WTC11 (cell line): ENCODE measurements around the gene SH3PXD2A. TPM values are rescaled to one million over a fixed set of nuclear protein-coding genes. Genes with fewer than 3 reads are reported as not detected.

ENCODE experiments used
- ATAC-seq: fragments of 200-7000 bp; cut with Tn5 transposase; 2 replicates; pipeline ENCODE4 v1.10.0; 2021; ENCODE audit warnings: mild to moderate bottlenecking, moderate library complexity
- CTCF ChIA-PET: fragments of 300-600 bp; sonication (Branson Sonifier 250); formaldehyde crosslinking; loops from one replicate; lab custom pipeline; 2021; ENCODE audit warnings: antibody characterized with exemption; lab: Charles Lee
- POLR2A ChIA-PET: fragments of 350-600 bp; sonication (Branson Sonifier 250); formaldehyde crosslinking; loops from one replicate; lab custom pipeline; 2021; ENCODE audit warnings: antibody characterized with exemption; lab: Charles Lee
- DNase-seq: peaks from one replicate; pipeline ENCODE4 v3.0.0; 2021; ENCODE audit warnings: low spot score
- H3K27ac Mint-ChIP-seq: 2 replicates; pipeline ENCODE4 v1.8.0; 2021; ENCODE audit warnings: mixed read lengths
- H3K27me3 Mint-ChIP-seq: 2 replicates; pipeline ENCODE4 v1.8.0; 2021; ENCODE audit warnings: low read depth, mild to moderate bottlenecking, moderate library complexity, mixed read lengths
- H3K36me3 Mint-ChIP-seq: 2 replicates; pipeline ENCODE4 v1.8.0; 2021; ENCODE audit warnings: mixed read lengths
- H3K4me1 Mint-ChIP-seq: 2 replicates; pipeline ENCODE4 v1.8.0; 2022; ENCODE audit warnings: mixed read lengths
- H3K4me3 Mint-ChIP-seq: 2 replicates; pipeline ENCODE4 v1.8.0; 2021; ENCODE audit warnings: mild to moderate bottlenecking, moderate library complexity, mixed read lengths
- H3K9me3 Mint-ChIP-seq: 2 replicates; pipeline ENCODE4 v1.8.0; 2021; ENCODE audit warnings: mixed read lengths
- AFF4 ChIP-seq: sonication (generic); formaldehyde crosslinking; IDR thresholded peaks from 2 replicates; pipeline ENCODE4 v1.8.1; 2023; ENCODE audit warnings: mild to moderate bottlenecking, missing genetic modification reagents, borderline replicate concordance
- ATF6 ChIP-seq: sonication (generic); formaldehyde crosslinking; IDR thresholded peaks from 2 replicates; pipeline ENCODE4 v1.8.1; 2023; ENCODE audit warnings: mild to moderate bottlenecking, missing genetic modification reagents
- CDX4 ChIP-seq: fragments of 250-450 bp; sonication (Bioruptor Pico); IDR thresholded peaks from 2 replicates; pipeline ENCODE4 v1.9.0; 2021; ENCODE audit warnings: moderate library complexity, mild to moderate bottlenecking, inconsistent platforms, borderline replicate concordance
- CREM ChIP-seq: sonication (generic); formaldehyde crosslinking; IDR thresholded peaks from 2 replicates; pipeline ENCODE4 v1.8.1; 2022; ENCODE audit warnings: mild to moderate bottlenecking, missing genetic modification reagents, moderate library complexity
- E2F1 ChIP-seq: sonication (generic); formaldehyde crosslinking; IDR thresholded peaks from 2 replicates; pipeline ENCODE4 v1.8.0; 2022; ENCODE audit warnings: mild to moderate bottlenecking, missing genetic modification reagents
- EMX1 ChIP-seq: fragments of 250-450 bp; sonication (Bioruptor Pico); IDR thresholded peaks from 2 replicates; pipeline ENCODE4 v1.8.0; 2021; ENCODE audit warnings: mild to moderate bottlenecking
- JAZF1 ChIP-seq: fragments of 250-450 bp; sonication (Bioruptor Pico); IDR thresholded peaks from 2 replicates; pipeline ENCODE4 v1.9.0; 2021; ENCODE audit warnings: moderate library complexity, mild to moderate bottlenecking, inconsistent platforms
- NFYB ChIP-seq: sonication (generic); formaldehyde crosslinking; conservative IDR thresholded peaks from 2 replicates; pipeline ENCODE4 v1.8.0; 2022; ENCODE audit warnings: low read depth, missing genetic modification reagents
- NR1H2 ChIP-seq: sonication (generic); formaldehyde crosslinking; IDR thresholded peaks from 2 replicates; pipeline ENCODE4 v1.9.0; 2021; ENCODE audit warnings: mild to moderate bottlenecking, moderate library complexity, missing genetic modification reagents
- RORB ChIP-seq: fragments of 250-450 bp; sonication (Bioruptor Pico); IDR thresholded peaks from 2 replicates; pipeline ENCODE4 v1.9.0; 2021; ENCODE audit warnings: mild to moderate bottlenecking
- SMAD4 ChIP-seq: sonication (generic); formaldehyde crosslinking; IDR thresholded peaks from 2 replicates; pipeline ENCODE4 v1.8.0; 2022; ENCODE audit warnings: mild to moderate bottlenecking, missing genetic modification reagents
- SOX15 ChIP-seq: fragments of 250-450 bp; sonication (Bioruptor Pico); IDR thresholded peaks from 2 replicates; pipeline ENCODE4 v1.9.0; 2021; ENCODE audit warnings: mild to moderate bottlenecking
- STAT6 ChIP-seq: sonication (generic); formaldehyde crosslinking; conservative IDR thresholded peaks from 2 replicates; pipeline ENCODE4 v1.8.1; 2023; ENCODE audit warnings: mild to moderate bottlenecking, low read depth, missing genetic modification reagents, moderate library complexity
- TEAD4 ChIP-seq: sonication (generic); formaldehyde crosslinking; IDR thresholded peaks from 2 replicates; pipeline ENCODE4 v1.8.0; 2022; ENCODE audit warnings: mild to moderate bottlenecking, missing genetic modification reagents
- ZNF671 ChIP-seq: fragments of 250-450 bp; sonication (Bioruptor Pico); IDR thresholded peaks from 2 replicates; pipeline ENCODE4 v1.8.0; 2021; ENCODE audit warnings: mild to moderate bottlenecking
- total RNA-seq: library from RNA; stranded (reverse); gene quantifications from 3 replicates; pipeline ENCODE4 v1.2.3, GENCODE V29; 2021
- TF ChIP-seq, protein P1 (sequence below): sonication (generic); formaldehyde crosslinking; IDR thresholded peaks from 2 replicates; pipeline ENCODE4 v1.8.1; 2023; ENCODE audit warnings: mild to moderate bottlenecking, moderate library complexity, missing genetic modification reagents
- TF ChIP-seq, protein P2 (sequence below): fragments of 250-450 bp; sonication (Bioruptor Pico); IDR thresholded peaks from 2 replicates; pipeline ENCODE4 v1.8.0; 2021; ENCODE audit warnings: mild to moderate bottlenecking

The SH3PXD2A gene
- total RNA-seq, 1 experiment from 2014 or later = 15.7 TPM

DNA sequence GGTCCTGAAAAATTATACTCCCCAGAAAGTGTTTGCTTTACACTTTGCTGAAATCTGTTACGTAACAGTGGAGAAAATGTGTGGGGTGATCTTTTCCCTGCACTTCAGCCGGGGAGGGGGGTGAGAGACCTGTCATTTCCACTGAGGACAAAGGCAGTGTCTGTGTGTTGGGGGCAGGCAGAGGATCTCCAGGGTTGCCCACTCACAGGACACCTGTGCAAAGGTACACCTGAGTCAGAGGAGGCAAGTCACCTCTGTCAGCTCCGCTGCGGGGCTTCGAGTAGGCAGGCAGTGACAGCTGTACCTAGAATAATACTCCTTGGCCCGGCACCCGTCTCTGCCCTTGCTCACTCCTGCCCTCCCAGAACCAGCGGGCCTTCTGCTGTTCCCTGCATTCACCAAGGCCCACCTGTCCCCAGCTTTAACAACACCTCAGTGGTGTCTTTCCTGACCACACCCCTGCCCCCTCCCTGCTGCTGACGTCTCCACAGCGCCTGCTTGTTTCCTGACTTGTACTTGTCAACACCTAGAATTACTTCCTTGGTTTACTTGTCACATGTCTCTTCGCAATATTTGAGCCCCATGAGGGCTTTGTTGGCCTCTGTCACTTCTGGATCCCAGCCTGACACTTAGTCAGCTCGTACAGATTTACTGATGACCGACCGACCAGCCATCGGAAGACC lies 202.6 kb downstream of the SH3PXD2A start:
- peaks cover 9% of the 10 kb centered on the region for H3K9me3 Mint-ChIP-seq
- DNase-seq (no peak), ATAC-seq (no peak)
- peaks cover 11% of the 10 kb centered on the region for H3K36me3 Mint-ChIP-seq
- ChIA-PET CTCF (interaction anchor here (1.0 to 5.3 kb wide), 4 partner anchors 8 to 47 kb away, joined by 3 to 33 read pairs (median 12); no protein-coding TSS in a partner anchor), POLR2A (no interaction called here)
- no peak overlapping the region for H3K4me3 Mint-ChIP-seq
- no peaks in the 10 kb centered on the region for H3K27me3 Mint-ChIP-seq
- peaks cover 58% of the 10 kb centered on the region for H3K4me1 Mint-ChIP-seq
- peak overlapping the region; percentile 62 for H3K27ac Mint-ChIP-seq
- TF ChIP-seq ZNF671 (CRISPR knock-in tag) (no peak), EMX1 (CRISPR knock-in tag) (no peak), RORB (CRISPR knock-in tag) (no peak), STAT6 (CRISPR knock-in tag) (no peak), CREM (CRISPR knock-in tag) (no peak), ATF6 (CRISPR knock-in tag) (no peak), NFYB (CRISPR knock-in tag) (no peak), E2F1 (CRISPR knock-in tag) (no peak), TEAD4 (CRISPR knock-in tag) (no peak), SOX15 (CRISPR knock-in tag) (no peak), AFF4 (CRISPR knock-in tag) (no peak), SMAD4 (CRISPR knock-in tag) (no peak), NR1H2 (CRISPR knock-in tag) (no peak), CDX4 (CRISPR knock-in tag) (no peak), JAZF1 (CRISPR knock-in tag) (no peak)
- TF ChIP-seq, protein P1, sequence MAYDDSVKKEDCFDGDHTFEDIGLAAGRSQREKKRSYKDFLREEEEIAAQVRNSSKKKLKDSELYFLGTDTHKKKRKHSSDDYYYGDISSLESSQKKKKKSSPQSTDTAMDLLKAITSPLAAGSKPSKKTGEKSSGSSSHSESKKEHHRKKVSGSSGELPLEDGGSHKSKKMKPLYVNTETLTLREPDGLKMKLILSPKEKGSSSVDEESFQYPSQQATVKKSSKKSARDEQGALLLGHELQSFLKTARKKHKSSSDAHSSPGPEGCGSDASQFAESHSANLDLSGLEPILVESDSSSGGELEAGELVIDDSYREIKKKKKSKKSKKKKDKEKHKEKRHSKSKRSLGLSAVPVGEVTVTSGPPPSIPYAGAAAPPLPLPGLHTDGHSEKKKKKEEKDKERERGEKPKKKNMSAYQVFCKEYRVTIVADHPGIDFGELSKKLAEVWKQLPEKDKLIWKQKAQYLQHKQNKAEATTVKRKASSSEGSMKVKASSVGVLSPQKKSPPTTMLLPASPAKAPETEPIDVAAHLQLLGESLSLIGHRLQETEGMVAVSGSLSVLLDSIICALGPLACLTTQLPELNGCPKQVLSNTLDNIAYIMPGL (CRISPR knock-in tag) = no peak
- TF ChIP-seq, protein P2, sequence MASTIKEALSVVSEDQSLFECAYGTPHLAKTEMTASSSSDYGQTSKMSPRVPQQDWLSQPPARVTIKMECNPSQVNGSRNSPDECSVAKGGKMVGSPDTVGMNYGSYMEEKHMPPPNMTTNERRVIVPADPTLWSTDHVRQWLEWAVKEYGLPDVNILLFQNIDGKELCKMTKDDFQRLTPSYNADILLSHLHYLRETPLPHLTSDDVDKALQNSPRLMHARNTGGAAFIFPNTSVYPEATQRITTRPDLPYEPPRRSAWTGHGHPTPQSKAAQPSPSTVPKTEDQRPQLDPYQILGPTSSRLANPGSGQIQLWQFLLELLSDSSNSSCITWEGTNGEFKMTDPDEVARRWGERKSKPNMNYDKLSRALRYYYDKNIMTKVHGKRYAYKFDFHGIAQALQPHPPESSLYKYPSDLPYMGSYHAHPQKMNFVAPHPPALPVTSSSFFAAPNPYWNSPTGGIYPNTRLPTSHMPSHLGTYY (CRISPR knock-in tag) = no peak
